Neural crest cell (in vitro differentiated cells): ENCODE data around the gene FSHR. TPM values are rescaled to one million over a fixed set of nuclear protein-coding genes. Genes with fewer than 3 reads are reported as not detected.
A peak's percentile ranks its signal among the peaks of the same experiment; 100 is the strongest.

Source experiments
- DNase-seq: peaks from one replicate; pipeline ENCODE4 v3.0.0; 2021; ENCODE audit warnings: low read depth, mixed read lengths, low spot score
- H3K27ac Mint-ChIP-seq: one replicate; pipeline ENCODE4 v1.8.0; 2021; ENCODE audit warnings: mild to moderate bottlenecking, mixed read lengths; ENCODE audit not compliant: unreplicated experiment
- H3K27me3 Mint-ChIP-seq: 2 replicates; pipeline ENCODE4 v1.8.0; 2021; ENCODE audit warnings: low read depth, mild to moderate bottlenecking, mixed read lengths
- H3K36me3 Mint-ChIP-seq: 2 replicates; pipeline ENCODE4 v1.8.0; 2021; ENCODE audit warnings: low read depth, mild to moderate bottlenecking, mixed read lengths
- H3K4me1 Mint-ChIP-seq: 2 replicates; pipeline ENCODE4 v1.8.0; 2021; ENCODE audit warnings: mixed read lengths
- H3K4me3 Mint-ChIP-seq: one replicate; pipeline ENCODE4 v1.8.0; 2021; ENCODE audit warnings: mild to moderate bottlenecking, mixed read lengths
- H3K9me3 Mint-ChIP-seq: 2 replicates; pipeline ENCODE4 v1.8.0; 2021; ENCODE audit warnings: mixed read lengths
- total RNA-seq: library from RNA; stranded (reverse); gene quantifications from 2 replicates; pipeline ENCODE4 v1.2.1, GENCODE V29; 2021
- TF ChIP-seq, protein P1 (sequence below): fragments of 200-600 bp; sonication (generic); conservative IDR thresholded peaks from 2 replicates; pipeline ENCODE4 v1.5.0; 2021; ENCODE audit warnings: antibody characterized with exemption, mild to moderate bottlenecking

The FSHR gene
- total RNA-seq, 1 donor from 2014 or later, result not detected

DNA sequence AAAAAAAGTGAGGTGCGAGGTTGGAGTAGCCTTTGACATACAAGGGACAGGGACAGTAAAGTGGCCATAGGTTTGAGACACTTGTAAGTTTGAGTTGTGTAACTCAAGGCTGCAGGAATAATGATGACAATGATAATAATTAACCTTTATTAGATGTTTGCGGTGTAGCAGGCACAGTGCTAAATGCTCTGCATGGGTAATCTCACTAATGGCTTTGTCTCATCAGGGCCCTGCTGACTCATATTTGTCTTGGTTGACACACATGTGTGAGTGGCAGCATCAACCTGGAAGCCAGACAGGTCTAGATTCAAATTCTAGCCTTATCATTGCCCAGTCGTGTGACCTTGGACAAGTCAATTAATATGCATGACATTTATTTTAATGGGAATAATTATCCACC lies 126.2 kb downstream of the FSHR start:
- H3K36me3 Mint-ChIP-seq, result no peaks in the 10 kb centered on the region

DNA sequence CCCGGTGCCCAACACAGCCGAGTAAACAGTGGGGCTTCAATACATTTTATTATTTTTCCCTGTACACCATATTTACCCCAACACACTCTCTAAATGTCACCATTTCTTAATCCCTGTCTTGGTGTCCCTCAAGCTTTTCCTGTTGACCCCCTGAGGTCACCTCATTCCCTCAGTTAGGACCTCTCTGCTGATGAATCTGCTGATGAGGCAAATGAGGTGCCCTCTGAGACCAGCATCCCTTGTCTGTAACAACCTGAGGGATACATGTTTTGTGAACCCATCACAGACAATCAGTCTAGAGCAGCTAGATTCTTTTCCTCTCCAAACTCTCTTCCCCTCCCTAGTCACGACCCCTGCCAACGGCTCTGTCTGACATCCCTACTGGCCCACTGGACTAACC lies 127.6 kb downstream of the FSHR start:
- Mint-ChIP-seq H3K27me3 (no peaks in the 10 kb centered on the region), H3K9me3 (no peaks in the 10 kb centered on the region), H3K4me1 (peaks cover 10% of the 10 kb centered on the region), H3K4me3 (no peak overlapping the region), H3K36me3 (no peaks in the 10 kb centered on the region), H3K27ac (peak overlapping the region; percentile 38)
- TF ChIP-seq, protein P1, sequence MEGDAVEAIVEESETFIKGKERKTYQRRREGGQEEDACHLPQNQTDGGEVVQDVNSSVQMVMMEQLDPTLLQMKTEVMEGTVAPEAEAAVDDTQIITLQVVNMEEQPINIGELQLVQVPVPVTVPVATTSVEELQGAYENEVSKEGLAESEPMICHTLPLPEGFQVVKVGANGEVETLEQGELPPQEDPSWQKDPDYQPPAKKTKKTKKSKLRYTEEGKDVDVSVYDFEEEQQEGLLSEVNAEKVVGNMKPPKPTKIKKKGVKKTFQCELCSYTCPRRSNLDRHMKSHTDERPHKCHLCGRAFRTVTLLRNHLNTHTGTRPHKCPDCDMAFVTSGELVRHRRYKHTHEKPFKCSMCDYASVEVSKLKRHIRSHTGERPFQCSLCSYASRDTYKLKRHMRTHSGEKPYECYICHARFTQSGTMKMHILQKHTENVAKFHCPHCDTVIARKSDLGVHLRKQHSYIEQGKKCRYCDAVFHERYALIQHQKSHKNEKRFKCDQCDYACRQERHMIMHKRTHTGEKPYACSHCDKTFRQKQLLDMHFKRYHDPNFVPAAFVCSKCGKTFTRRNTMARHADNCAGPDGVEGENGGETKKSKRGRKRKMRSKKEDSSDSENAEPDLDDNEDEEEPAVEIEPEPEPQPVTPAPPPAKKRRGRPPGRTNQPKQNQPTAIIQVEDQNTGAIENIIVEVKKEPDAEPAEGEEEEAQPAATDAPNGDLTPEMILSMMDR, result no peak
- no peak for DNase-seq

More for the DNA sequence above, 126.2 kb downstream of the FSHR start:
- peaks cover 10% of the 10 kb centered on the region for H3K4me1 Mint-ChIP-seq
- H3K4me3 Mint-ChIP-seq, result no peak overlapping the region
- H3K27ac Mint-ChIP-seq, result no peak overlapping the region
- TF ChIP-seq, protein P1, result no peak
- H3K9me3 Mint-ChIP-seq, result no peaks in the 10 kb centered on the region
- DNase-seq, result no peak
- no peaks in the 10 kb centered on the region for H3K27me3 Mint-ChIP-seq

DNA sequence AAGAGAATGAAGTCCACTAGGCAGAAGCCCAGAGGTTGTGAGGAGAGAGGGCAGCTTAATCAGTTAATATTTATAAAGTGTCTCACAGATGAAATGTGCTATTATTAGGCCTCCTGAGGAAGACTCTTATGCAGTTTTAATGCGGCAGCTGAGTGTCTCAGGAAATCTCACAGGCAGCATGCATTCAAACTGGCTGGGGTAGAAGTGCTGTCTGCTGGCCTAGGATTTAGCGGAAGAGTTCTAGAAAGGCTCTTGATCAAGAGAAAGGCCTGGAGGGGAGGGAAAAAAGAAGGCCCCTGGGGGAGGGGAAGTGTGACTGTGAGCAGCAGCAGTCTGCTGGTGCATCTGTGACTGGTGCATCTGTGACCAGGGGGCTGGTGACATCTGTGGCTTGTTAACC lies 133.0 kb downstream of the FSHR start:
- H3K27ac Mint-ChIP-seq, result no peak overlapping the region
- H3K9me3 Mint-ChIP-seq, result no peaks in the 10 kb centered on the region
- peaks cover 4% of the 10 kb centered on the region for H3K4me1 Mint-ChIP-seq
- TF ChIP-seq, protein P1, result no peak
- DNase-seq, result no peak
- H3K4me3 Mint-ChIP-seq, result no peak overlapping the region
- no peaks in the 10 kb centered on the region for H3K36me3 Mint-ChIP-seq
- H3K27me3 Mint-ChIP-seq, result no peaks in the 10 kb centered on the region

DNA sequence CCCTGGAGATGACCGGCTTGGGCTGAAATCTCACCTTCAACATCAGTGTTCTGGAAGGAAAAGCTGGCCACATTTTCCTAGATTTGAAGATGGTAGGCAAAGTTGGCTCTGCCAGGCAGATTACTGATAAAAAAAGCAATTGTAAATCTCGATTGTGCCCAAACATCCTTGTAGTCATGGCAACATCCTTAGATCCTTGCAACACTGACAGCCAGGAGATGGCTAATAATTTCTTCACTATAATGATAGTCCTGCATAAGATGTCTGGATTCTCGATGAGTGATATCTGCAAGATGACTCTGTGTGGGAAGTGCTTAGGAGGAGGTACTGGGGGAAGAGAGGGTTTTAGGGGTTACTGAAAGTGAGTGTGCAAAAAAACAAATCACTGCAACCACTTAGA lies 149.1 kb downstream of the FSHR start:
- peaks cover 5% of the 10 kb centered on the region for H3K4me1 Mint-ChIP-seq
- TF ChIP-seq, protein P1, result no peak
- peaks cover 9% of the 10 kb centered on the region for H3K9me3 Mint-ChIP-seq
- H3K27me3 Mint-ChIP-seq, result no peaks in the 10 kb centered on the region
- no peaks in the 10 kb centered on the region for H3K36me3 Mint-ChIP-seq
- no peak for DNase-seq
- H3K4me3 Mint-ChIP-seq, result no peak overlapping the region
- no peak overlapping the region for H3K27ac Mint-ChIP-seq

DNA sequence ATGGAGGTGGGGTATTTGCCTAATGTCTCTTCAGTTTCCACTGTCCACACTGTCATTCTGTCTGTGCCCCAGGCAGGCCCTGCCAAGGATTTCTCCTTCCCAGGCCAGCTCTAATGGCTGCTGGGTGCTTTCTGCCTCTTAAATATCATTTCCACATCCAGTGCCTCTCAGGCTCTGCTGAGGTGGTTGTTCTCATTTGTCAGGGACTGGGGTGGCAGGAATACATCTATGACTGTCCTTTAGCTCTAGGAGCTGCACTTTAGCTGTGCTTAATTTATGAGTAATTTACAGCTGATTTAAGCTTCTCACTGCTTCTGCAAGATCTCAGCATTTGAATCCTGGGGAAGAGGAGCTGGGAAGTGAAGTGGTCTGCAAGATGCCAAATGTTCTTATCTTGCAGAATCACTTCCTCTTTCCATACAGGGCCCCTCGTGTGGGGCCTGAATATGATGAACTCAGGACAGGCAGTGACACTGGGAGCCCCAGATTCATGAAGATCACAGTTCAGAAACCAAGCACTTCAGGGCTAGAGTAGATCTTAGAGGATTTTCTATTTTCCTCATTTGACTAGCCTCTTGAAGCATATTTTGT lies 150.2 kb downstream of the FSHR start:
- no peak overlapping the region for H3K27ac Mint-ChIP-seq
- peaks cover 9% of the 10 kb centered on the region for H3K9me3 Mint-ChIP-seq

More for the DNA sequence above, 150.2 kb downstream of the FSHR start:
- TF ChIP-seq, protein P1, result no peak
- peaks cover 5% of the 10 kb centered on the region for H3K4me1 Mint-ChIP-seq
- DNase-seq, result no peak
- no peaks in the 10 kb centered on the region for H3K36me3 Mint-ChIP-seq
- no peaks in the 10 kb centered on the region for H3K27me3 Mint-ChIP-seq
- H3K4me3 Mint-ChIP-seq, result no peak overlapping the region
